Measurements from ENCODE around the gene HSH2D.
A peak's percentile ranks its signal among the peaks of the same experiment; 100 is the strongest.
"Not testable (repeated sequence)": the region's sequence is repeated elsewhere in the genome, so short reads cannot be mapped to it uniquely, and the experiment has no call there.

Gene HSH2D, protein sequence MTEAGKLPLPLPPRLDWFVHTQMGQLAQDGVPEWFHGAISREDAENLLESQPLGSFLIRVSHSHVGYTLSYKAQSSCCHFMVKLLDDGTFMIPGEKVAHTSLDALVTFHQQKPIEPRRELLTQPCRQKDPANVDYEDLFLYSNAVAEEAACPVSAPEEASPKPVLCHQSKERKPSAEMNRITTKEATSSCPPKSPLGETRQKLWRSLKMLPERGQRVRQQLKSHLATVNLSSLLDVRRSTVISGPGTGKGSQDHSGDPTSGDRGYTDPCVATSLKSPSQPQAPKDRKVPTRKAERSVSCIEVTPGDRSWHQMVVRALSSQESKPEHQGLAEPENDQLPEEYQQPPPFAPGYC

DNA sequence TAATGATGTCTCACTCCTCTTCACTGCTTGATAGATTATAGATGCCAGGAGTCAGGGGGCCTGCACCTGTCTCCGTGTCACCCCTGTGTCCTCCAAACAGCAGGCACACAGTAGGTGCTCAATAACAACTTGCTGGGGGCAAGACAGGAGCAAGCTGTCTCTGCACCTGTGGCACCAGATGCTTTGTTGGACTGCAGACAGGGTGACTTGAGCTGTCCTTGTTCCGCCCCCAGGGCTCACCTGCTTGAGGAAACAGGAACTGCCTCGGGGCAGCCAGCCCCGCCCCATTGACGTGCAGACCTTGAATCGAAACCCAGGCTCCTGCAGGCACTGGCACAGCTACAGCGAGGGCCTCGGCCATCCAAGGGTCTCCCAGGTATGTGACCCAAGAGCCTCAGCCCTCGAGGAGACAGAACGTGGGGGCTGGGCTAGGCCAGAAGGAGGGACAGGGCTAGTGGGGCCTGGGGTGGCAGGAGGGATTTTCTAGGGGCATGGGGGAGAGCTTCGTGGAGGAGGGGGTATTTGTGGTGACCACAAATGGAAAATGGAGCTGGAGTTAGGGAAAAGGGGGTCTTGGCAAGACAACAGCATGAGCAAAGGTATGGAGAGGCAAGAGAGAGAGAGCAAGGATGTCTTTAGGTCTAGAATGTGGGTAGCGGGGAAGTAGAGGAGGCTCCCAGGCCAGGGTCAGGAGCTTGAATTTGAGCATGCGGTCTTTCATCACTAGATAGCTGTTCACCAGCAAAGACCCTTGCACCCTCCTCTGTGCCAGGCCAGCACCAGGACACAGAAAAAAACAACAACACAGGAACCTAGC is at the start of gene HSH2D:
Gene HSH2D, plus strand, starts transcription at position 287 of the 817 bp plus-strand sequence. CDS start 5,066 bp downstream, outside the sequence.
- DNase-seq (ENCODE audit: low read depth): no peak

- DNase-seq (ENCODE audit: low read depth): no peak
Measured at GRCh38 chr19:16094360-16095070, 49.0 kb upstream of the HSH2D start.

GRCh38 chr19:16095071-16095571 is 48.4 kb upstream of the HSH2D start:
- DNase-seq (ENCODE audit: low read depth): no peak

GRCh38 chr19:16096280-16096855 is 47.1 kb upstream of the HSH2D start:
- no peak for DNase-seq (ENCODE audit: low read depth)

- no peak for DNase-seq (ENCODE audit: low read depth)
Measured at GRCh38 chr19:16098416-16098768, 45.1 kb upstream of the HSH2D start.

- no peak for DNase-seq (ENCODE audit: low read depth)
Measured at GRCh38 chr19:16098821-16099220, 44.7 kb upstream of the HSH2D start.

- not testable (repeated sequence) for DNase-seq (ENCODE audit: low read depth)
Measured at GRCh38 chr19:16099314-16099965, 44.0 kb upstream of the HSH2D start.

- DNase-seq (ENCODE audit: low read depth): no peak
Measured at GRCh38 chr19:16100524-16100923, 43.0 kb upstream of the HSH2D start.

DNA sequence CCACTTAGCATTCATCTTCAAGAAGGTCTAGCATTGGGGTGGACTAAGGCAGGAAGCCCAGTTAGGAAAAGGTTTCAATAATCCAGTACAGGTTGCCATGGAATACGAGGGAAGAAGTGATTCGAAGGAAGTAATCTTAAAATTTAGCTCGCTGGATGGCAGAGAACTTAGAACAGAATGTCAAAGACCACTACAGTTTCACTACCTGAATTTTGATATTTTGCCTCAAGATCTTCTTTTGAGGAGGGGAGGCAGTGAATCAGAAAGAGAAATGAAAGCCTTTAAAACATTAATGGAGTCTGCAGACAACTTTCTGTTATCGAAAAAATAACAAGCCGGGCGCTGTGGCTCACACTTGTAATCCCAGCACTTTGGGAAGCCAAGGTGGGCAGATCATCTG is 38.8 kb upstream of the HSH2D start:
- DNase-seq (ENCODE audit: low read depth): no peak

GRCh38 chr19:16106121-16106520 is 37.4 kb upstream of the HSH2D start:
- DNase-seq (ENCODE audit: low read depth): no peak

DNA sequence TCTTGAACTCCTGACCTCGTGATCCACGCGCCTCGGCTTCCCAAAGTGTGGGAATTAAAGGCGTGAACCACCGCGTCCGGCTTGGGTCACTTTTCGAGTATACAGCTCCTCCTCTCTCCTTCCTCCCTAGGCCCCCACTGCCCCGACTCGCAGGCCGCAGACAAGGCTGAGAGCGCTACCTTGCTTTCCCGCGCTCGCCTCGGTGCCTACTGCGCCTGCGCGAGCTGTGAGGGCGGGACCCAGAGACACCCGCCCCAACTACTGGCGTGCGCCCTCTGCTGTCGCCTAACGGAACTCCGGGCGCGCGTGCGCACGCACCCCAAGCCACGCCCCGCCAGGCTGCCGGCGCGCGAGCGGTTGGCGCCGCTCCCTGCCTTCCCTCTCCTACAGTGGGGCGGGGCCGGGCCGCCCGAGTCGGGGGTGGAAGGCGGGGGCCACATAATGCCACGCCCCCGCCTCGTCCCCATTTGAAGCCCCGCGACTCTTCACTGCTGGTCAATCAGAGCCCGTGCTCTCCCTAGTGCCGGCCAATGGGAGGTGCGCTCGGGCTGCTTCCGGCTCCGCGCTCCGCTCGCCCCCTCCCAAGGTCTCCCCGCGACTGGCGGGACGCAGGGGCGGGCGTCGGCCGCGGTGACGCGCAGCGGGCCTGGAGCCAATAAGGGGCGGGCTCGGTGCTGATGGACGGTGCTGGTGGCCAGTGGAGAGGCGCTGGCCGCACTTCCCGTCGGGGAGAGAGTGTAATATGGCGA is 32.2 kb upstream of the HSH2D start, which contains the start of gene RAB8A:
Gene RAB8A, plus strand, starts transcription at position 730 of the 749 bp plus-strand sequence. Its CDS starts 13 bp downstream, at position 743.
- peak; percentile 98 for DNase-seq (ENCODE audit: low read depth)

DNA sequence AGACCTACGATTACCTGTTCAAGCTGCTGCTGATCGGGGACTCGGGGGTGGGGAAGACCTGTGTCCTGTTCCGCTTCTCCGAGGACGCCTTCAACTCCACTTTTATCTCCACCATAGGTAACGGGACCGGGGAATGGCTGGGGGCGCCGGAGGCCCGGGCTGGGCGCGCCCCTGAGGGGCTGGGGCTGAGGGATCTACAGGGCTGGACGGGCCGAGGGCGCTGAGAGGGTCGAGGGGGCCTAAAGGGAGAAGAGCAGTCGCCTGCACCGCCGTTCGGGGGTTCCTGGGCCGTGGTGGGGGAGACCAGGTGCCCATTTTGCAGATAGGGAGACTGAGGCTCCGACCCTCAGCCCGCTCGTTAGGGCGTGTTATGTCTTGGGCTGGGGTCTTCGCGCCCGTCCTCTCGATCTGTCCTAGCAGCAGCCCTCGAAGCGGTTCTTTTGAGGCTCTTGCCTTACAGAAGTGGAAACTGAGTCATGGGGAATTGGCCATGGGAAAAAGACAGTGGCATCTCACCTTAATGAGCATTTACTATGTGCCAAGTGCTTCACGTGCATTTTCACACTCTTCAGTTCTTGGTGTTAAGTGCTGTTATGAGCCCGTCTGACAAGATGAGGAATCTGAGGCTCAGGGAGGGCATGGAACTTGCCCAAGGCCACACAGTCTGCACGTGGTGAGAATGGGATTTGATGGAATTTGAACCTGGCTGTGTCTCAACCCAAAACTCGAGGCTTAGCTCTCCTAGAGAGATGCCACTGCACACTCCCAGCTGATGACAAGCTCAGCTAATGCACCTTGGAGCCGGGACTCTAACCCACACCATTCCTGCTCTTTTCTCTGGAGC is 31.4 kb upstream of the HSH2D start:
- no peak for DNase-seq (ENCODE audit: low read depth)

GRCh38 chr19:16112778-16113177 is 30.7 kb upstream of the HSH2D start:
- DNase-seq (ENCODE audit: low read depth): peak; percentile 91

GRCh38 chr19:16113727-16114126 is 29.8 kb upstream of the HSH2D start:
- DNase-seq (ENCODE audit: low read depth): peak; percentile 73

DNA sequence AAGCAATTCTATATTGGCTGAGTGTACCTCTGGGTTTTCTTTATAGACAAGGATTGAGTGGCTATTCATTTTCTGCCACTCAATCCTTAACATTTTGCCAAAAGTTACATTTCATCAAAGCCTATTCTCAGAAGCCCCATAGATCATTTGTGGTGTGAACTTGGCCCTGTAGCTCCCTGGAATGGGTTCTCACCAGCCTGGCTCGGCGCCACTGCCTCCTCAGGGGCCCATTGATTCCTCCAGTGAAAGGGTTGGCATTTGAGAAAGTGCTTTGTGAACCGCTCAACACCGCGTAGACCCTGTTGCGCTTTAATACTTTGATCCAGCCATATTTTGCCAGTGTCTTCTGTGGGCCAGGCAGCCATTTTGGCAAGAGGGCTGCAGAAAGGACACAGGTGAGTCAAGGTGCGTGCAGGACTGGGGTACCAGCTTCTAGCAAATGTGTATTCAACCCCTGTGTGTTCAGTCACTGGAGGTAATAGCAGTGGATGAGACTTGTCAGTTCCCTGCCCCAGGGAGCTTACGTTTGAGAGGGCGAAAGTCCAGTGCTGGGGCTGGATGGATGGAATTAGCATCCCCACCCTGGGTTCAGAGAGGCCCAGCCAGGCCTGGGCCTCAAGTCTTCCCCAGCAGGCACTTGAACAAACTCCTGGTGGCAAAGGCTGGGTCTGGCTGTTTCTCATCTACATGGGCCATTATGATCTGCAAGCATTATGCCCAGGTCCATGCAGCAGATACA is 28.0 kb upstream of the HSH2D start:
- no peak for DNase-seq (ENCODE audit: low read depth)

DNA sequence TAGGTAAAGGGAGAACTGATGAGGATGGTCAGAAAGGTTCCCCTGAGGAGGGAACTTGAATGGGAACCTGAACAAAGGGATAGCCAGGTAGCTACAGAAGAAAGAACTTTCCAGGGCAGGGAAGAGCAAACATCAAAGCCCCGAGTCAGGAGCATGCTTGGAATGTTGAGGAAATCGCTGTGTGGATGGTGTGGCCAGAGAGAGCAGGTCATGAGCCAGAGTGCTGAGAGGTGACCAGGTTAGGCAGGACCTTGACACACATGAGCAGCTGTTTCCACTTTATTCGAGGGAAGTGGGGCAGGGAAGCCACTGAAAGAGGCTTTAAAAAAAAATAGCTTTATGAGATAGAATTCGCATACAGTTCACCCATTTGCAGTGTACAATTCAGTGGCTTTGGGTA is 27.4 kb upstream of the HSH2D start:
- no peak for DNase-seq (ENCODE audit: low read depth)

DNA sequence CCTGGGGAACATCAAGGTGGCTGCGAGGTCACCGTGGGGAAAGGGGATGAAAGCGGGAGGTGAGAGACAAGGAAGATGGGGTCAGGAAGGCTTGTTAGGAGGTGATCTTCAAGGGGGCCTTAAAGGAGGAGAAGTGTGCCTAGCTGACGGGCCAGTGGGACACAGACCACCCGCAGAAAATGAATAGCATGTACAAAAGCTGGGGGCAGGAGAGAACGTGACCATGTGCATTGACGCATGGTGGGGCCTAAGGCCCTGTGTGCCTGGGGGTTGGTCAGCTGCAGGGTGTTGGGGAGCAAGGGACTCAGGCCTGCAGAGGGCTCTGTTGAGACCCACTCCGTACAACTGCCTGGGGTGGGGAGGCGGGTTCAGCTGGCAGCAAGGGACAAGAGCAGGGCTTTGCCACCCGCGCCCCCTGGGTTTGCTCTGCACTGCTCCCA is 25.9 kb upstream of the HSH2D start:
- no peak for DNase-seq (ENCODE audit: low read depth)

DNA sequence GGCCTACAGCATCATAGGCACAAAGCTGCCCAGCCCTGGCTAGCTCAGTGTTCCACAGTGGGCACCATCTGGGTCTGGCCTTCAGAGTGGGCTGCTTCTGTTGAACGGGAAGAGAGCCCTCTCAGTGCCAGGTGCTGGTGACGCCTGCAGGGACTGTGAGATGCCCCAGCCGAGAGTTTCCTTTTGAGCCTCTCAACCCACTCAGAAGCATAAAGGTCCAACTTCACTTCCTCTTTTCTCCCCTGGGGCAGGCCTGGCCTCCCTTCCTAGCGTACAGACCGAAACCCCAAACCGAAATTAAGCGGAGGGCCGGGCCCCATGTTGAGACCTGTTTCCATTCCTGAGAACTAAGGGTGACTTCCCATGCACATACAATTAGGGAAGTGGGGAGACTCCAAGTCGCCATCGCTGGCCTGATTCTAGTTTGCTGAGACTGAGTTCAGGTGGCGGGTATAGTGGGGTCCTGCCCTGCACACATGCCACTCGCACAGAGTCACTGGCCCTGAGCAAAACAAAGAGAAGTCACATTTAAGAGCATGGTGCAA is 24.9 kb upstream of the HSH2D start:
- no peak for DNase-seq (ENCODE audit: low read depth)

Data from CMK (cell line).